Panc1 (cell line): Measurements from ENCODE around the gene LAMA1. TPM values are rescaled to one million over a fixed set of nuclear protein-coding genes. Genes with fewer than 3 reads are reported as not detected.

ENCODE experiments used
- ATAC-seq: fragments of 200-7000 bp; cut with Tn5 transposase; 2 replicates; pipeline ENCODE4 v1.9.1; 2020; ENCODE audit warnings: mild to moderate bottlenecking, moderate library complexity
- BruUV-seq: library from RNA; stranded (reverse); fragments of 400-500 nt; replicated peaks from 2 replicates; lab custom pipeline; 2021; lab: Mats Ljungman, UMichigan
- CTCF ChIA-PET: fragments of 300-600 bp; sonication (Branson Sonifier 250); formaldehyde crosslinking; loops from one replicate; lab custom pipeline; 2022; ENCODE audit warnings: antibody characterized with exemption; lab: Charles Lee
- POLR2A ChIA-PET: fragments of 300-600 bp; sonication (Branson Sonifier 250); formaldehyde crosslinking; loops from one replicate; lab custom pipeline; 2022; ENCODE audit warnings: antibody characterized with exemption; lab: Charles Lee
- DNase-seq: peaks from one replicate; pipeline ENCODE4 v3.0.0-alpha.2; 2010; ENCODE audit warnings: low read depth, low spot score
- H3K27ac ChIP-seq: 2 replicates; pipeline ENCODE4 v1.5.1; 2011; ENCODE audit warnings: mild to moderate bottlenecking, low read length, inconsistent platforms
- H3K27me3 ChIP-seq: fragments of 200-500 bp; sonication (Bioruptor generic); 2 replicates; pipeline ENCODE4 v1.6.0; 2014; ENCODE audit warnings: low read length, inconsistent platforms; ENCODE audit not compliant: control insufficient read depth, insufficient read depth
- H3K36me3 ChIP-seq: fragments of 200-500 bp; sonication (Bioruptor generic); 2 replicates; pipeline ENCODE4 v1.5.1; 2014; ENCODE audit warnings: inconsistent platforms, mild to moderate bottlenecking, low read length, moderate library complexity; ENCODE audit not compliant: control insufficient read depth, insufficient read depth
- H3K4me1 ChIP-seq: 2 replicates; pipeline ENCODE4 v1.5.1; 2011; ENCODE audit warnings: inconsistent platforms, mild to moderate bottlenecking, low read length, moderate library complexity; ENCODE audit not compliant: control insufficient read depth, insufficient read depth
- H3K4me3 ChIP-seq, 2 experiments: 2 replicates each; pipeline ENCODE4 v1.5.1; 2011 to 2012; ENCODE audit warnings: low read depth in 2 of 2, low read length in 2 of 2, mild to moderate bottlenecking in 2 of 2, inconsistent platforms in 1 of 2, moderate library complexity in 1 of 2
- H3K9me3 ChIP-seq: fragments of 200-500 bp; sonication (Bioruptor generic); 2 replicates; pipeline ENCODE4 v1.5.1; 2014; ENCODE audit warnings: low read depth, mild to moderate bottlenecking, inconsistent platforms, low read length, moderate library complexity; ENCODE audit not compliant: control insufficient read depth, insufficient read depth
- CTCF ChIP-seq: fragments of 450-650 bp; IDR thresholded peaks from 2 replicates; pipeline ENCODE4 v1.5.1; 2017; ENCODE audit warnings: mild to moderate bottlenecking
- POLR2AphosphoS5 ChIP-seq: IDR thresholded peaks from 2 replicates; pipeline ENCODE4 v1.6.1; 2012; ENCODE audit warnings: mild to moderate bottlenecking, low read depth, low read length, moderate library complexity
- REST ChIP-seq, 2 experiments: IDR thresholded peaks; 2 replicates each; pipeline ENCODE4 v1.6.1; 2011 to 2012; ENCODE audit warnings: low read depth in 2 of 2, control low read depth in 1 of 2, low read length in 1 of 2, mild to moderate bottlenecking in 1 of 2, moderate library complexity in 1 of 2; ENCODE audit not compliant: insufficient read depth in 1 of 2
- SIN3A ChIP-seq: IDR thresholded peaks from 2 replicates; pipeline ENCODE4 v1.6.1; 2012; ENCODE audit warnings: low read depth, mild to moderate bottlenecking, low read length, moderate library complexity, borderline replicate concordance; ENCODE audit not compliant: insufficient read depth
- TCF7L2 ChIP-seq: IDR thresholded peaks from 2 replicates; pipeline ENCODE4 v1.6.1; 2011; ENCODE audit warnings: mild to moderate bottlenecking, low read depth, low read length, inconsistent platforms
- in situ Hi-C: cut with HindIII; loops from 2 replicates; pipeline ENCODE4 v1.10.0; 2016; ENCODE audit warnings: low sequenced_read_pairs, low pct_unique_long_range_greater_than_20kb
- intact Hi-C: fragments of 100-400 bp; cut with micrococcal nuclease; formaldehyde crosslinking; loops from one replicate; pipeline ENCODE4 v1.10.0; 2022; ENCODE audit not compliant: unreplicated experiment
- total RNA-seq: library from RNA; stranded (reverse); gene quantifications from one replicate; pipeline ENCODE4 v1.2.1, GENCODE V29; 2021; ENCODE audit not compliant: unreplicated experiment

The LAMA1 gene
- total RNA-seq, 1 experiment from 2014 or later = 0.03 TPM

GRCh38 chr18:6982398-6982797 lies 135.2 kb downstream of the LAMA1 start:
- Histone ChIP-seq H3K36me3 (no peaks in the 10 kb centered on the region), H3K4me1 (no peaks in the 10 kb centered on the region), H3K9me3 (no peaks in the 10 kb centered on the region), H3K4me3 (no peak overlapping the region), H3K27ac (no peak overlapping the region), H3K27me3 (no peaks in the 10 kb centered on the region; the same call in 1 of the 2 replicates)
- BruUV-seq = no TSS peak
- DNase-seq (no peak), ATAC-seq (no peak)
- in situ Hi-C loops (no loop called here), intact Hi-C loops (no loop called here)
- POLR2A ChIA-PET = no interaction called here
- CTCF ChIA-PET = no interaction called here
- TF ChIP-seq SIN3A (no peak), TCF7L2 (no peak), POLR2AphosphoS5 (no peak), REST (IDR thresholded peaks at IDR 0.05; ENCODE audit: insufficient read depth in 1 of 2, low read depth in 2 of 2, low read length in 1 of 2) (no peak), CTCF (no peak)

GRCh38 chr18:6980363-6980762 lies 137.2 kb downstream of the LAMA1 start:
- in situ Hi-C loops (no loop called here), intact Hi-C loops (no loop called here)
- TF ChIP-seq POLR2AphosphoS5 (no peak), CTCF (no peak), TCF7L2 (no peak), REST (IDR thresholded peaks at IDR 0.05; ENCODE audit: insufficient read depth in 1 of 2, low read depth in 2 of 2, low read length in 1 of 2) (no peak), SIN3A (no peak)
- no TSS peak for BruUV-seq
- ChIA-PET CTCF (no interaction called here), POLR2A (no interaction called here)
- Histone ChIP-seq H3K9me3 (no peaks in the 10 kb centered on the region), H3K36me3 (no peaks in the 10 kb centered on the region), H3K4me1 (no peaks in the 10 kb centered on the region), H3K4me3 (no peak overlapping the region), H3K27ac (no peak overlapping the region), H3K27me3 (no peaks in the 10 kb centered on the region; the same call in 1 of the 2 replicates)
- no peak for ATAC-seq
- DNase-seq = no peak
